ENCODE measurements around the gene RHBDD3. TPM values are rescaled to one million over a fixed set of nuclear protein-coding genes. Genes with fewer than 3 reads are reported as not detected.
A peak's percentile ranks its signal among the peaks of the same experiment; 100 is the strongest.

The RHBDD3 gene
- 10 to 100 TPM; 17.3 to 47.1 (median 27.9) TPM for total RNA-seq

- H3K4me1 ChIP-seq, result peaks cover 41 to 60% (median 52%) of the 10 kb centered on the region in 4 donors
- WGBS, 2 donors, result 0% methylated on average over 50 to 61 of the region's 67 CpGs
- no peaks in the 10 kb centered on the region for H3K27me3 ChIP-seq
- ATAC-seq (ENCODE audit: low FRiP score in 2 of 2) (peak; percentile 96), DNase-seq (peak; percentile 96 to 99)
- H3K4me3 ChIP-seq, result peak within 1 kb of the TSS; percentile 77 to 97 (median 84)
- H3K36me3 ChIP-seq, result peaks cover 3 to 45% (median 28%) of the 10 kb centered on the region in 4 donors
- peak in 2 of 6 experiments; percentile 12 to 41 for TF ChIP-seq CTCF (IDR thresholded peaks at IDR 0.05)
- TF ChIP-seq EP300 (IDR thresholded peaks at IDR 0.05), result peak in 1 of 4 donors; percentile 18
- peak in 3 of 4 donors; percentile 73 to 92 (median 92) for TF ChIP-seq POLR2A (IDR thresholded peaks at IDR 0.05)
- TF ChIP-seq POLR2AphosphoS5 (IDR thresholded peaks at IDR 0.05), result peak; percentile 92 to 96
- no peaks in the 10 kb centered on the region for H3K9me3 ChIP-seq
- H3K27ac ChIP-seq, result peak within 1 kb of the TSS; percentile 99 to 100 (median 100)
These were observed at the start of gene RHBDD3, which contains the start of gene EWSR1 for GRCh38 chr22:29267858-29268510. Gene RHBDD3, minus strand, starts transcription at chr22:29267981. Its CDS starts 2,355 bp downstream, at chr22:29265626. Gene EWSR1, plus strand, starts transcription at chr22:29268268. Its CDS starts 69 bp downstream, at chr22:29268337.

GRCh38 chr22:29316141-29316828, 48.5 kb upstream of the RHBDD3 start:
- no peak for DNase-seq
- Histone ChIP-seq H3K36me3 (no peaks in the 10 kb centered on the region), H3K4me1 (peaks cover 35 to 43% (median 38%) of the 10 kb centered on the region in 4 donors), H3K9me3 (no peaks in the 10 kb centered on the region), H3K27me3 (peaks cover 0 to 28% (median 19%) of the 10 kb centered on the region in 4 donors), H3K27ac (no peak overlapping the region), H3K4me3 (no peak overlapping the region)
- ATAC-seq (ENCODE audit: low FRiP score in 2 of 2), result no peak
- WGBS, 2 donors, result 58 to 59% methylated on average over 11 to 18 of the region's 18 CpGs
- TF ChIP-seq POLR2AphosphoS5 (IDR thresholded peaks at IDR 0.05) (no peak), CTCF (IDR thresholded peaks at IDR 0.05) (no peak), POLR2A (IDR thresholded peaks at IDR 0.05) (no peak), EP300 (IDR thresholded peaks at IDR 0.05) (no peak)

GRCh38 chr22:29315286-29316140, 47.7 kb upstream of the RHBDD3 start, which contains the start of gene RASL10A:
Gene RASL10A, minus strand, starts transcription at chr22:29315697. Its CDS starts 451 bp downstream, at chr22:29315246.
- 9 to 18% methylated on average over 17 to 35 of the region's 103 CpGs for WGBS, 2 donors
- TF ChIP-seq POLR2AphosphoS5 (IDR thresholded peaks at IDR 0.05) (no peak), POLR2A (IDR thresholded peaks at IDR 0.05) (no peak), CTCF (IDR thresholded peaks at IDR 0.05) (no peak), EP300 (IDR thresholded peaks at IDR 0.05) (no peak)
- Histone ChIP-seq H3K27ac (no peak within 1 kb of the TSS), H3K9me3 (no peaks in the 10 kb centered on the region), H3K27me3 (peaks cover 0 to 28% (median 19%) of the 10 kb centered on the region in 4 donors), H3K4me1 (peaks cover 43 to 50% (median 45%) of the 10 kb centered on the region in 4 donors), H3K4me3 (peak within 1 kb of the TSS in 3 of 4 donors; percentile 39 to 51 (median 43)), H3K36me3 (no peaks in the 10 kb centered on the region)
- ATAC-seq (ENCODE audit: low FRiP score in 2 of 2) (no peak), DNase-seq (peak in 1 of 2 donors; percentile 87)

GRCh38 chr22:29314537-29315285, 46.9 kb upstream of the RHBDD3 start:
- TF ChIP-seq CTCF (IDR thresholded peaks at IDR 0.05) (peak in 1 of 6 experiments; percentile 4), EP300 (IDR thresholded peaks at IDR 0.05) (no peak)
- no peak for ATAC-seq (ENCODE audit: low FRiP score in 2 of 2)
- peak in 1 of 2 donors; percentile 85 for DNase-seq
- no peaks in the 10 kb centered on the region for H3K9me3 ChIP-seq
- H3K4me1 ChIP-seq, result peaks cover 51 to 58% (median 52%) of the 10 kb centered on the region in 4 donors
- H3K4me3 ChIP-seq, result peak overlapping the region in 3 of 4 donors; percentile 39 to 51 (median 43)
- H3K27ac ChIP-seq, result no peak overlapping the region
- WGBS, 2 donors, result 5 to 35% methylated on average over 4 to 49 of the region's 69 CpGs
- H3K27me3 ChIP-seq, result peaks cover 0 to 28% (median 19%) of the 10 kb centered on the region in 4 donors
- no peaks in the 10 kb centered on the region for H3K36me3 ChIP-seq
